Type B pancreatic cell (in vitro differentiated cells): ENCODE results near the gene WDR38. TPM values are rescaled to one million over a fixed set of nuclear protein-coding genes. Genes with fewer than 3 reads are reported as not detected.
A peak's percentile ranks its signal among the peaks of the same experiment; 100 is the strongest.

Experiments used
- DNase-seq: peaks from one replicate; pipeline ENCODE4 v3.0.0; 2021; ENCODE audit warnings: mixed read lengths; ENCODE audit not compliant: unreplicated experiment; ENCODE audit errors: extremely low spot score
- H3K27ac Mint-ChIP-seq: 2 replicates; pipeline ENCODE4 v1.8.0; 2021; ENCODE audit warnings: mild to moderate bottlenecking, mixed read lengths
- H3K27me3 Mint-ChIP-seq: 2 replicates; pipeline ENCODE4 v1.8.0; 2021; ENCODE audit warnings: mixed read lengths
- H3K36me3 Mint-ChIP-seq: 2 replicates; pipeline ENCODE4 v1.8.0; 2021; ENCODE audit warnings: mixed read lengths
- H3K4me1 Mint-ChIP-seq: one replicate; pipeline ENCODE4 v1.8.0; 2021; ENCODE audit warnings: mixed read lengths; ENCODE audit not compliant: unreplicated experiment
- H3K4me3 Mint-ChIP-seq: 2 replicates; pipeline ENCODE4 v1.8.0; 2021; ENCODE audit warnings: mild to moderate bottlenecking, mixed read lengths
- H3K9me3 Mint-ChIP-seq: 2 replicates; pipeline ENCODE4 v1.8.0; 2021; ENCODE audit warnings: mixed read lengths
- long read RNA-seq: library from polyadenylated mRNA; unstranded; transcript quantifications from one replicate; pipeline ENCODE4 v2.0.0, GENCODE V29; 2020
- total RNA-seq: library from RNA; stranded (reverse); gene quantifications from 2 replicates; pipeline ENCODE4 v1.2.1, GENCODE V29; 2021; ENCODE audit warnings: low replicate concordance
- TF ChIP-seq, protein P1 (sequence below): fragments of 200-600 bp; sonication (generic); conservative IDR thresholded peaks from 2 replicates; pipeline ENCODE4 v1.5.0; 2021; ENCODE audit warnings: antibody characterized with exemption, mild to moderate bottlenecking

The WDR38 gene, protein sequence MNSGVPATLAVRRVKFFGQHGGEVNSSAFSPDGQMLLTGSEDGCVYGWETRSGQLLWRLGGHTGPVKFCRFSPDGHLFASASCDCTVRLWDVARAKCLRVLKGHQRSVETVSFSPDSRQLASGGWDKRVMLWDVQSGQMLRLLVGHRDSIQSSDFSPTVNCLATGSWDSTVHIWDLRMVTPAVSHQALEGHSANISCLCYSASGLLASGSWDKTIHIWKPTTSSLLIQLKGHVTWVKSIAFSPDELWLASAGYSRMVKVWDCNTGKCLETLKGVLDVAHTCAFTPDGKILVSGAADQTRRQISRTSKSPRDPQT
- total RNA-seq: 0.75 TPM in 1 of 2 replicates, not detected in the other
- long read RNA-seq, partial matches to known transcripts: 0 of 2 reads
- long read RNA-seq, other reads (novel, unspliced or antisense): 2 of 2 reads

DNA sequence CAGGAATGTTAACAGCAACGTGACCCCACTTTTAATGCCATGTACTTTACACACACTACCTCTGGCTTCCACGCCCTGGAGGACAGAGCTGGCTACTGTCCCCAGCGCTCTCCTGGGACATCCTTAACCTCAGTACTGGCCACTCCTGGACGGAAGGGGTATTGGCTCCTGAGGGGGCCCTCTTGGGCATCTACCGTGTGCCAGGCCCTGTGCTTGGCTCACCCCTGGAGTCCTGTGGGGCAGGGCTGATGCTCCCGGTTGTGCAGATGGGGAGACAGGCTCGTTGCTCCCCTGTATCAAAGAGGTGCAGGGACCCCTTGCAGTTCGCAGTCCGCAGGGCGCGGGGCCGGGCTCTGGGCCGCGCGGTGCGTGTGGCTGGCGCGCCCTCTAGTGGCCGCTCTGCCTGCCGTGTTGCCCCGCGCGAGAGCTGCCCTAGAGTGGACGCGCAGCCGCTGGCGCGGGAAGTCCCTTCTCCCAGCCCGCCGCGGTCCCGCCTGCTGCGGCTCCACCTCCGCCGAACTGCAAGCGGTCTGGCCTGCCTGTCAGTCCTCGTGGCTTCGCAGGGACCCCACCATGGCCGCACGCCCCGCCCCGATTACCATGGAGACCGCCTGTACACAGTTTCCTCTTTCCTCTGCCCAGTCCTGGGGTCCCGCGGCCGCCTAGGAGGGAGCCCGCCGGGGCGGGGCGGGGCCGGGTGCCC lies at the start of gene WDR38:
TSS of gene WDR38 (plus strand) at position 632 of the 703 bp plus-strand sequence. CDS start 72 bp downstream, outside the sequence.
- no peaks in the 10 kb centered on the region for H3K36me3 Mint-ChIP-seq
- DNase-seq: peak; percentile 88
- peak within 1 kb of the TSS; percentile 81 for H3K4me3 Mint-ChIP-seq
- TF ChIP-seq, protein P1, sequence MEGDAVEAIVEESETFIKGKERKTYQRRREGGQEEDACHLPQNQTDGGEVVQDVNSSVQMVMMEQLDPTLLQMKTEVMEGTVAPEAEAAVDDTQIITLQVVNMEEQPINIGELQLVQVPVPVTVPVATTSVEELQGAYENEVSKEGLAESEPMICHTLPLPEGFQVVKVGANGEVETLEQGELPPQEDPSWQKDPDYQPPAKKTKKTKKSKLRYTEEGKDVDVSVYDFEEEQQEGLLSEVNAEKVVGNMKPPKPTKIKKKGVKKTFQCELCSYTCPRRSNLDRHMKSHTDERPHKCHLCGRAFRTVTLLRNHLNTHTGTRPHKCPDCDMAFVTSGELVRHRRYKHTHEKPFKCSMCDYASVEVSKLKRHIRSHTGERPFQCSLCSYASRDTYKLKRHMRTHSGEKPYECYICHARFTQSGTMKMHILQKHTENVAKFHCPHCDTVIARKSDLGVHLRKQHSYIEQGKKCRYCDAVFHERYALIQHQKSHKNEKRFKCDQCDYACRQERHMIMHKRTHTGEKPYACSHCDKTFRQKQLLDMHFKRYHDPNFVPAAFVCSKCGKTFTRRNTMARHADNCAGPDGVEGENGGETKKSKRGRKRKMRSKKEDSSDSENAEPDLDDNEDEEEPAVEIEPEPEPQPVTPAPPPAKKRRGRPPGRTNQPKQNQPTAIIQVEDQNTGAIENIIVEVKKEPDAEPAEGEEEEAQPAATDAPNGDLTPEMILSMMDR: peak; percentile 100
- peaks cover 3% of the 10 kb centered on the region for H3K27me3 Mint-ChIP-seq
- peaks cover 12% of the 10 kb centered on the region for H3K4me1 Mint-ChIP-seq
- H3K27ac Mint-ChIP-seq: peak within 1 kb of the TSS; percentile 79
- H3K9me3 Mint-ChIP-seq: no peaks in the 10 kb centered on the region

DNA sequence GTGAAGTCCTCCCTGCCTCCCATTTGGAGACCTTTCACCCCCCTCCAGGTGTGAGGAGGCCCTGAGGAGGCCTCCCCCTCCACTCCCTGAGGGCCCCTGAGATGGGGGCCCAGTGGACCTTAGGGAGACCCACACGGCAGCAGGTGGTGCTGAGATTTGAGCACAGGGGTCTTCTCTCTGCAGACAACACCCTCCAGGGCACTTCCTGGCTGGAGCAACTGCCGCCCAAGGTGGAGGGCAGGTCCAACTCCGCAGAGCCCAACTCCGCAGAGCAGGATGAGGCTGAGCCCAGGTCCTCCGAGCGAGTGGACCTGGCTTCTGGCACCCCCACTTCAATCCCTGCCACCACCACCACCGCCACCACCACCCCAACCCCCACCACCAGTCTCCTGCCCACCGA lies 49.3 kb upstream of the WDR38 start:
- no peaks in the 10 kb centered on the region for H3K9me3 Mint-ChIP-seq
- no peaks in the 10 kb centered on the region for H3K4me1 Mint-ChIP-seq
- H3K4me3 Mint-ChIP-seq: no peak overlapping the region
- TF ChIP-seq, protein P1: no peak
- DNase-seq: no peak
- no peaks in the 10 kb centered on the region for H3K36me3 Mint-ChIP-seq
- peaks cover 2% of the 10 kb centered on the region for H3K27me3 Mint-ChIP-seq
- H3K27ac Mint-ChIP-seq: no peak overlapping the region

DNA sequence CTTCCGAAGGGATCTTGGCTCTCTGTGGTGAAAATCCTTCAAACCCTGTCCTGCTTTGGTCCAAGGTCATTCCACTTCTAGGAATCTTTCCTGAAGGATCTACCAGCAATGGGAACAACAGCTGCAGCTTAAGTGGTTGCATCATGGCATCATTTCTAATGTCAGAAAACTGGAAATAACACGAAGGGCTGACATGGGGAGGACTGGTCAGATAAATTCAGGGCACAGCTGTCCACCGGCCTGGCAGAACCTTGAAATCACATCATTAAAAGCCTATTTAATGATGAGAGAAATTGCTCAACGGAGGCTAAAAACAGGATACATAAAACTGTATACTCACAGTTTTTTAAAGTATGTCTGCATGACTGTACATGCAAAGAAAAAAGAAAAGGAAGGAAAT lies 48.1 kb upstream of the WDR38 start:
- no peaks in the 10 kb centered on the region for H3K36me3 Mint-ChIP-seq
- no peak overlapping the region for H3K27ac Mint-ChIP-seq
- no peak for DNase-seq
- H3K27me3 Mint-ChIP-seq: peaks cover 2% of the 10 kb centered on the region
- TF ChIP-seq, protein P1: no peak
- H3K4me1 Mint-ChIP-seq: peaks cover 4% of the 10 kb centered on the region
- H3K4me3 Mint-ChIP-seq: no peak overlapping the region
- H3K9me3 Mint-ChIP-seq: no peaks in the 10 kb centered on the region

DNA sequence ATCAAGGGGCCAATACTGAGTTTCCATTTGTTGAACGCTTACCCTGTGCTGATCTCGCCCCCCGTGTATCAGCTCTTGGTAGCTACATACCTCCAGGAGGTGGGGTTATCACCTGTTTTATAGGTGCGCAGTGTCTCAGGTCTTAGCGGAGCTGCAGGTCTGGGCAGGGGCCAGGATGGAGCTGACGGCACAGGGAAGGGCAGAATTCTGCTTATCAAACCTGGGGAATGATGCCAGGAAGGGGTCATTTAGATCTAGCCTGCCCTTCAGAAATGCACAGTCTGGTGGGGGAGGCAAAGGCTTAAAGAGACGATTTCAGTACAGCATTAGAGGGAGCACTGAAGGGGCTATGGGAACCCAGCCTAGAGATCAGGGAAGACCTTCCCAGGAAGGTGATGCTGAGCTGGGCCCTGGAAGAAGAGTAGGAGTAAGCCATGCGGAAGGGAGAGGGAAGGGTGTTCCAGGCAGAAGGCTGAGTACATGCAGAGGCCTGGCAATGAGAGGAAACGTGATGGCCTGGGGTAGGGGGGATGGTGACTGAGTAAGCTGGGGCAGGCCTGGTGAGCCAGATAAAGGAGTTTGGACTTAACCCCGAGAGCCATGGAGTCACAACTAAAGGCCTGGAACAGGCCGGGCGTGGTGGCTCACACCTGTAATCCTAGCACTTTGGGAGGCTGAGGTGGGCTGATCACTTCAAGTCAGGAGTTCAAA lies 44.9 kb upstream of the WDR38 start:
- H3K36me3 Mint-ChIP-seq: no peaks in the 10 kb centered on the region
- peaks cover 2% of the 10 kb centered on the region for H3K27me3 Mint-ChIP-seq
- no peak for DNase-seq
- no peaks in the 10 kb centered on the region for H3K9me3 Mint-ChIP-seq
- TF ChIP-seq, protein P1: no peak
- H3K4me3 Mint-ChIP-seq: peak overlapping the region; percentile 44
- peak overlapping the region; percentile 79 for H3K27ac Mint-ChIP-seq
- H3K4me1 Mint-ChIP-seq: peaks cover 17% of the 10 kb centered on the region

DNA sequence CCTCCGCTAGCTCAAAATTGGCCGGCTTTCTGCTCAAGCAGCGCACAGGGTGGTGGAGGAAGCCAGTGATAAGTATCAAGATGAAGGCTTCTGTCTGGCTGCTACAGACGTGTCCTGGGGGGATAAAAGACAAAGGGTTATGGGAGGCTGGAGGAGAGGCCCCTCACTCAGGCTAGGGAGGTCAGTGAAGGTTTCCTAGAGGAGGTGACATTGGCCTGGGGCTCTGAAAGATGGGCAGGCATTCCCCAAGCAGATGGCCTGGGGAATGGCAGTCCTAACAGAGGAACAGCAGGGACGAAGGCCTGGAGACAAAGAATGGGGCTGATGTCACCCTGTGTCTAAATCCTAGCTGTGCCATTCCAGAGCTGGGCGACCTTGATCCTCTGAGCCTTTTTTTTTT lies 44.0 kb upstream of the WDR38 start:
- TF ChIP-seq, protein P1: no peak
- Mint-ChIP-seq H3K27ac (peak overlapping the region; percentile 62), H3K4me3 (no peak overlapping the region), H3K27me3 (peaks cover 2% of the 10 kb centered on the region), H3K9me3 (no peaks in the 10 kb centered on the region), H3K4me1 (peaks cover 17% of the 10 kb centered on the region), H3K36me3 (no peaks in the 10 kb centered on the region)
- no peak for DNase-seq
